ENCODE data around the gene A3GALT2.

- TF ChIP-seq CTCF (IDR thresholded peaks at IDR 0.05) (no peak), EZH2 (IDR thresholded peaks at IDR 0.05) (no peak)
These were observed 3.0 kb upstream of the A3GALT2 start for GRCh38 chr1:33323663-33324477.
